Neuron (in vitro differentiated cells): ENCODE results near the gene BRD7.

Experiments used
- H2AFZ ChIP-seq: one replicate; pipeline ENCODE4 v1.6.1; 2013; ENCODE audit warnings: low read depth, mild to moderate bottlenecking, inconsistent platforms, low read length, moderate library complexity
- H3K27me3 ChIP-seq: one replicate; pipeline ENCODE4 v1.6.1; 2013; ENCODE audit warnings: low read length; ENCODE audit not compliant: insufficient read depth
- H3K36me3 ChIP-seq: one replicate; pipeline ENCODE4 v1.6.1; 2013; ENCODE audit warnings: low read length; ENCODE audit not compliant: insufficient read depth
- H3K4me1 ChIP-seq: one replicate; pipeline ENCODE4 v1.6.1; 2013; ENCODE audit warnings: low read length; ENCODE audit not compliant: insufficient read depth
- H3K4me3 ChIP-seq: 2 replicates; pipeline ENCODE4 v1.5.1; 2013; ENCODE audit warnings: mild to moderate bottlenecking, low read length, moderate library complexity
- H3K9me3 ChIP-seq: one replicate; pipeline ENCODE4 v1.6.1; 2013; ENCODE audit warnings: low read length

Gene BRD7

GRCh38 chr16:50275428-50276325 lies 93.1 kb downstream of the BRD7 start:
- H3K4me1 ChIP-seq: no peaks in the 10 kb centered on the region
- no peaks in the 10 kb centered on the region for H3K36me3 ChIP-seq
- no peaks in the 10 kb centered on the region for H3K27me3 ChIP-seq
- H2AFZ ChIP-seq: no peak overlapping the region
- no peak overlapping the region for H3K4me3 ChIP-seq
- no peaks in the 10 kb centered on the region for H3K9me3 ChIP-seq

- no peak overlapping the region for H3K4me3 ChIP-seq
- H2AFZ ChIP-seq: no peak overlapping the region
- no peaks in the 10 kb centered on the region for H3K36me3 ChIP-seq
- H3K27me3 ChIP-seq: no peaks in the 10 kb centered on the region
- H3K4me1 ChIP-seq: no peaks in the 10 kb centered on the region
- H3K9me3 ChIP-seq: no peaks in the 10 kb centered on the region
These were observed 93.7 kb downstream of the BRD7 start for GRCh38 chr16:50275098-50275415.

GRCh38 chr16:50274326-50275097 lies 94.3 kb downstream of the BRD7 start:
- Histone ChIP-seq H3K27me3 (no peaks in the 10 kb centered on the region), H2AFZ (no peak overlapping the region), H3K4me1 (no peaks in the 10 kb centered on the region), H3K9me3 (no peaks in the 10 kb centered on the region), H3K4me3 (no peak overlapping the region), H3K36me3 (no peaks in the 10 kb centered on the region)

GRCh38 chr16:50273888-50274325 lies 94.9 kb downstream of the BRD7 start:
- no peaks in the 10 kb centered on the region for H3K27me3 ChIP-seq
- no peaks in the 10 kb centered on the region for H3K9me3 ChIP-seq
- H3K4me1 ChIP-seq: no peaks in the 10 kb centered on the region
- H3K4me3 ChIP-seq: no peak overlapping the region
- H2AFZ ChIP-seq: no peak overlapping the region
- H3K36me3 ChIP-seq: no peaks in the 10 kb centered on the region

- no peaks in the 10 kb centered on the region for H3K4me1 ChIP-seq
- no peaks in the 10 kb centered on the region for H3K27me3 ChIP-seq
- no peak overlapping the region for H3K4me3 ChIP-seq
- no peak overlapping the region for H2AFZ ChIP-seq
- H3K36me3 ChIP-seq: no peaks in the 10 kb centered on the region
- H3K9me3 ChIP-seq: no peaks in the 10 kb centered on the region
These were observed 95.5 kb downstream of the BRD7 start for GRCh38 chr16:50273382-50273690.

DNA sequence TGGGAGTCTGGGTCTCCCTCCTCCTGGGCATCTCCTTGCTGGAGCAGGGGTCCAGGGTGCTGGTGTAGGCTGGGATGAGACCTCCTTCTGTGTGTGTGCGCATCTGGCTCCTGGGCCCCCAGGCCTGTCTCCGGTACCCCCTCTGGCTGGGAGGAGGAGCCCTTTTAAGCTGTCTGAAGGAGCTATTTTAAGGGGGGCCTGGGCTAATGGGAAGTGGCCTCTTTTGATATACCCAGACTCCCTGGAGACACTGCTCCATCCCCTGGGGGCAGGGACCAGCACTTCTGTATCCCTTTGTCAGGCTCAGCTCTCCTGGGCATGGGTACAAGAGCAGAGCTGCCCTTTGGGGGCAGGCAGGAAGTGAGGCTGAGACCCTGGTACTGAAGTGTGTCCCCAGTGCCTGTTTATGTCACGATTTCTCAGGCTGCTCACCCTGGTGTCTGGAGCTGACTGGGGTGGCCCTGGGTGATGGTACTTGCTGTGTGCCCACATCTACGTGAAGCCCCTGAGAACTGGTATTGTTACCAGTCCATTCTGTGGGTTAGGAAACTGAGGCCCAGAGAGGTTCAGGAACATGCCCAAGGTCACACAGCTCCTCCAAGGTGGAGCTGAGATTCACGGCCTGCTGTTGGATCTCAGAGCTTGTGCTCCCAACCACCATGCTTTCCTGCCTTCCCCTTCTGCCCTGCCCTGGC lies 96.0 kb downstream of the BRD7 start:
- Histone ChIP-seq H2AFZ (no peak overlapping the region), H3K36me3 (no peaks in the 10 kb centered on the region), H3K9me3 (no peaks in the 10 kb centered on the region), H3K4me3 (no peak overlapping the region), H3K27me3 (no peaks in the 10 kb centered on the region), H3K4me1 (no peaks in the 10 kb centered on the region)

DNA sequence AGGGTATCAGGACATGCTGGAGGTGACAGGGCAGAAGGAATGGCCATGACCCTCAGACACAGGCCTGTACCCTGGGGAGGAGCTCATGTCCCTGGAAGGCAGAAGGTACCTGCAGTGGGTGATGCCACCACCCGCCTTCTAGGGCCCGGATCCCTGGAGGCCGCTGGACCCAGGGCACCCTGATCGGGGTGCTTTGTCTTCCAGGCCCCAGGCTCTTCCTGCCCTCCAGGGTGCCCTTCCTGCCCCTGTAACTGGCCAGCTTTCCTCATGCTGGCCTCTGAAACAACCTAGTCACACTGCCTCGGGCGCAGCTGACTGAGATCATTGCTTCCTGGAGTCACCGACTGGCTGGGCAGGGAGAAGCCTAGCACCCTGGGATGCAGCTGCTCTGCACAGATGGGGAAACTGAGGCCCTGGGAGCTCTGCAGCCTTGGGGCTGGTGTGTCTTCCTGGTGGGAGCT lies 96.6 kb downstream of the BRD7 start:
- Histone ChIP-seq H3K4me3 (no peak overlapping the region), H3K9me3 (no peaks in the 10 kb centered on the region), H2AFZ (no peak overlapping the region), H3K27me3 (no peaks in the 10 kb centered on the region), H3K4me1 (no peaks in the 10 kb centered on the region), H3K36me3 (no peaks in the 10 kb centered on the region)

DNA sequence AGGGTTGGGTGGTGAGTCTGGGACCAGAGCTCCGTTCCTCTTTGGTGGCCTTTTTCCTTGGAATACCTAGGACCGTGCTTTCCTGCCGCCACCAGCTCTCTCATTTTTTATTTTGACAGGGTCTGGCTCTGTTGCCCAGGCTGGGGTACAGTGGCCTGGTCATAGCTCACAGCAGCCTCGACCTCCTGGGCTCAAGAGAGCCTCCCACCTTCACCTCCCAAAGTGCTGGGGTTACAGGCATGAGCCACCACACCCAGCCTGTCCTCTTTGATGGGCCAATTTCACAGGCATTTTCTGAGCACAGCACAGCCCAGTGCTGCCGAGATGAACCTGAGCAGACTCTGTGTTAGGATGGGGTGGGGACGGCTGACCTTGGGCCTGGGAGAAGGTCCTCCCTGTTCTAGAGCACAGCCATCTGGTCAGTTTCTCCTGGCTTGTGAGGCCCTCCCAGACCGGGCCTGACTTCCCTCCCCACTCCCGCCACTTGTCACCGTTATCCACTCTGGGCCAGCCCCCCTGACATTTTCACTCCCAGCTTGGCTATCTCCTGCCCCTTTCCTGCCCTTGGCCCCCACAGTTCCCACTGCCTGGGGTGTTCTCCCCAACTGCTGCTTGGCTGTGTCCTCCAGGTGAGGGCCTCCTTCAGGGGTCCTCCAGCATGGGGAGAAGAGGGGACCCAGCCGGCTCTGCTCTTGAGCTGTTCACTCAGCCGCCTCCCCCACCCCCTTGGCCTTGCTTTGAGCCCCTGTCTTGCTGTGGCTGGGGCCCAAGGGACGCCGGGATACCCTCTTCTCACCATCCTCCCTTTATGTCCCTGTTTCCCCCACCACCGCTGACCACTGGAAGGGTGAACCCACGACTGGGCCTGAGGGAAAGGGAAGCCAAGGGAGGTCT lies 97.4 kb downstream of the BRD7 start:
- Histone ChIP-seq H3K36me3 (no peaks in the 10 kb centered on the region), H3K4me1 (peaks cover 5% of the 10 kb centered on the region), H3K9me3 (no peaks in the 10 kb centered on the region), H2AFZ (no peak overlapping the region), H3K4me3 (no peak overlapping the region), H3K27me3 (no peaks in the 10 kb centered on the region)

DNA sequence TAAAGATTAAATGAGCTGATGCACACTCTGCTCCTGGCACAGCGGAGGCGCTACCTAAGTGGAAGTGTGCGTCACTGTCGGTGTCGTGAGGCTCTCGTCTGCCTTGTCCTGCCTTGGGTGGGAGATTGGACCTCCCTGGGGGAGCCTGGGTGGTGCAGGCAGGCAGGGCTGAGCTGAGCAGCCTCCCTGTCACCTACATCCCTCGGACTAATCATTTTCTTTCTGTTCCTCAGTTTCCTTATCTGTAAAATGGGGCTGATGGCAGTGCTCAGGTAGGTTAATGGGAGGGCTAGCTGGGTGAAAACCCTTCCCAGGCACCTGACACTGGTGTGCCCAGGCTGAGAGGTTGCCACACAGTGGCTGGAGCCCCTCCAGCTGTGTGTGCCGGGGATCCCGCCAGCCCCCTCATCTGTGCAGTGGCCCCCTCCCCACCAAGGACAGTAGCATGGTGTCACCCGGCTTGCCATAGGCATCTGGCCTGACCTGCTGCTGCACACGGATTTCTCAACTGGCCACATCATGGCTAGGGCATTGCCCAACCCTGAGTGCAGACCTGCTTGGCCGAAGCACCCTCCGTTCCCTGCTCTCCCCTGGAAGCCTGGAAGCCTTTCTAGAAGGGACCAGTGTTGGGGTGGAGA lies 98.2 kb downstream of the BRD7 start:
- Histone ChIP-seq H3K36me3 (no peaks in the 10 kb centered on the region), H3K27me3 (no peaks in the 10 kb centered on the region), H3K4me3 (no peak overlapping the region), H3K4me1 (peaks cover 6% of the 10 kb centered on the region), H3K9me3 (no peaks in the 10 kb centered on the region), H2AFZ (no peak overlapping the region)

GRCh38 chr16:50269769-50270509 lies 98.8 kb downstream of the BRD7 start:
- H3K4me1 ChIP-seq: peaks cover 6% of the 10 kb centered on the region
- H3K27me3 ChIP-seq: no peaks in the 10 kb centered on the region
- H3K36me3 ChIP-seq: no peaks in the 10 kb centered on the region
- H2AFZ ChIP-seq: no peak overlapping the region
- H3K9me3 ChIP-seq: no peaks in the 10 kb centered on the region
- no peak overlapping the region for H3K4me3 ChIP-seq

DNA sequence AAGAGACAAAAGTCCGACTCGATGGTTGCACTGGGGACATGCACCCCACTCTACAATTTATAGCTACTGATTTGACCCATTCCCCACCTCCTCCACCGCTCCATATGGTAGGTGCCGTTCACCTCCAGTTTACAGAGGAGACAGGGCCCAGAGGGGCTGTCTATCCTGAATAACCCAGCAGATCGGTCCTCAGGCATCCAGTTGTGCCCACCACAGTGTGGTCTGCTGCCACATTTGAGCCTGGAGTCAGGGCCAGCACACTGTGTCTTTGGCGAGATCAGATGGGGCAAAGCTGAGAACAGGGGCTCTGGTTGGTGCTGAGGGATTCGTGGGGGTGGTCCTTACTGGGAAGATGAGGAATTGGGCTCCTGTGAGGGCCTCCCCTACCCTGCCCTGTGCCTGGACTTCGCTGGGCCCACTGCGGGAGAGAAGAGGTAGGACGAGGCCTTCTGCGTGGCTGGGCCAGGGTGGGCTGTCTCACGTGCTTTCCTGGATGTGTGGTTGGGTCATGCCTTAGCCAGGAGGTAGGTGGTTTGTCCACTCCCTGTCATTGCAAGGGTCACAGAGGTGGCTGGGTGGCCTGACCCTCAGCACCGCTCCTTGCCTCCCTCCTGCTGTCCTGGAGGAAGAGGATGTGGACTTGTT lies 99.6 kb downstream of the BRD7 start:
- Histone ChIP-seq H3K27me3 (no peaks in the 10 kb centered on the region), H3K4me1 (peaks cover 6% of the 10 kb centered on the region), H3K9me3 (no peaks in the 10 kb centered on the region), H3K36me3 (no peaks in the 10 kb centered on the region), H2AFZ (no peak overlapping the region), H3K4me3 (no peak overlapping the region)
